H1 (cell line): ENCODE results near the gene MROH2A. TPM values are rescaled to one million over a fixed set of nuclear protein-coding genes. Genes with fewer than 3 reads are reported as not detected.

Experiments
- CTCF ChIA-PET: fragments of 300-600 bp; sonication (Branson Sonifier 250); formaldehyde crosslinking; loops from one replicate; lab custom pipeline; 2021; ENCODE audit not compliant: partially characterized antibody; lab: Charles Lee
- POLR2A ChIA-PET: fragments of 300-600 bp; sonication (Branson Sonifier 250); formaldehyde crosslinking; loops from one replicate; lab custom pipeline; 2021; ENCODE audit warnings: inconsistent platforms; ENCODE audit not compliant: partially characterized antibody; lab: Charles Lee
- DNase-seq, 2 experiments: peaks; one replicate each; pipeline versions ENCODE4 v3.0.0 to v3.0.0-alpha.2; 2010 to 2022; ENCODE audit warnings: low spot score in 2 of 2, low read depth in 1 of 2, mixed read lengths in 1 of 2
- FAIRE-seq: peaks from 2 replicates; lab custom pipeline; 2011; peaks lifted over from hg19 to GRCh38; lab: Jason Lieb, UNC
- H2AFZ ChIP-seq: 2 replicates; pipeline ENCODE4 v1.8.1; 2012; ENCODE audit warnings: low read length, inconsistent platforms
- H2AK5ac ChIP-seq: 2 replicates; pipeline ENCODE4 v1.6.1; 2013; ENCODE audit warnings: low read depth, low read length
- H2BK120ac ChIP-seq: replicated peaks from 2 replicates; pipeline ENCODE3; 2013; ENCODE audit warnings: low read depth, low read length, inconsistent platforms
- H2BK12ac ChIP-seq: 2 replicates; pipeline ENCODE4 v1.6.1; 2013; ENCODE audit warnings: low read depth, low read length
- H2BK15ac ChIP-seq: 2 replicates; pipeline ENCODE4 v1.6.1; 2013; ENCODE audit warnings: low read length
- H2BK20ac ChIP-seq: 2 replicates; pipeline ENCODE4 v1.6.1; 2013; ENCODE audit warnings: low read length
- H2BK5ac ChIP-seq: 2 replicates; pipeline ENCODE4 v1.6.1; 2013; ENCODE audit warnings: low read depth, low read length
- H3K14ac ChIP-seq: 2 replicates; pipeline ENCODE4 v1.6.1; 2013; ENCODE audit warnings: inconsistent platforms; ENCODE audit not compliant: insufficient read length
- H3K18ac ChIP-seq: 2 replicates; pipeline ENCODE4 v1.6.1; 2013; ENCODE audit warnings: low read length; ENCODE audit errors: extremely low read depth
- H3K23ac ChIP-seq: 2 replicates; pipeline ENCODE4 v1.6.1; 2013; ENCODE audit warnings: inconsistent platforms; ENCODE audit not compliant: insufficient read length
- H3K23me2 ChIP-seq: 2 replicates; pipeline ENCODE4 v1.6.1; 2013; ENCODE audit warnings: low read depth, low read length
- H3K27ac ChIP-seq: 2 replicates; pipeline ENCODE4 v1.6.1; 2011; ENCODE audit warnings: low read depth, low read length, inconsistent platforms
- H3K27me3 ChIP-seq, 4 experiments: replicated peaks in 1 of 4; 1 replicate in 1 of 4; 2 replicates in 3 of 4; pipeline versions ENCODE4 v1.6.1 to v1.8.1; 2011 to 2013; ENCODE audit warnings: low read length in 3 of 4, mild to moderate bottlenecking in 3 of 4, inconsistent platforms in 2 of 4, mixed read lengths in 2 of 4, moderate library complexity in 1 of 4; ENCODE audit not compliant: control insufficient read depth in 3 of 4, insufficient read depth in 3 of 4; ENCODE audit errors: extremely low read depth in 1 of 4
- H3K36me3 ChIP-seq, 4 experiments: 2 replicates each; pipeline versions ENCODE4 v1.6.1 to v1.8.1; 2011 to 2013; ENCODE audit warnings: mild to moderate bottlenecking in 4 of 4, low read length in 3 of 4, moderate library complexity in 2 of 4, control low read depth in 1 of 4, inconsistent platforms in 1 of 4; ENCODE audit not compliant: insufficient read depth in 4 of 4, control insufficient read depth in 2 of 4
- H3K4ac ChIP-seq: replicated peaks from 2 replicates; pipeline ENCODE3; 2013; ENCODE audit warnings: low read length, low read depth, mixed read lengths, inconsistent platforms; ENCODE audit not compliant: insufficient read length
- H3K4me1 ChIP-seq, 4 experiments: replicated peaks in 1 of 4; 1 replicate in 1 of 4; 2 replicates in 3 of 4; pipeline versions ENCODE4 v1.6.1 to v1.8.1; 2011 to 2013; ENCODE audit warnings: low read length in 3 of 4, inconsistent platforms in 2 of 4, mixed read lengths in 1 of 4; ENCODE audit not compliant: insufficient read depth in 4 of 4, control insufficient read depth in 3 of 4
- H3K4me2 ChIP-seq, 2 experiments: 2 replicates each; pipeline versions ENCODE4 v1.6.1 to v1.8.1; 2011 to 2013; ENCODE audit warnings: low read depth in 2 of 2, low read length in 2 of 2, control low read depth in 1 of 2, inconsistent platforms in 1 of 2, mild to moderate bottlenecking in 1 of 2; ENCODE audit not compliant: insufficient read depth in 1 of 2
- H3K4me3 ChIP-seq, 4 experiments: fragments of 200-600, 300-600 bp in 1 of 4; sonication (generic), shearing (Covaris generic), sonication (Bioruptor Twin) in 1 of 4; 2 replicates each; pipeline versions ENCODE4 v1.5.1 to v1.8.1; 2011 to 2016; ENCODE audit warnings: low read length in 4 of 4, low read depth in 3 of 4, control low read depth in 2 of 4, inconsistent platforms in 2 of 4, mild to moderate bottlenecking in 2 of 4, mixed read lengths in 1 of 4, moderate library complexity in 1 of 4; ENCODE audit not compliant: insufficient read depth in 2 of 4; ENCODE audit errors: extremely low read depth in 1 of 4
- H3K56ac ChIP-seq: replicated peaks from 2 replicates; pipeline ENCODE3; 2013; ENCODE audit warnings: low read depth, mild to moderate bottlenecking, mixed read lengths, low read length, inconsistent platforms; ENCODE audit not compliant: insufficient read length
- H3K79me1 ChIP-seq: 2 replicates; pipeline ENCODE4 v1.6.1; 2013; ENCODE audit warnings: low read depth, low read length, control low read depth
- H3K79me2 ChIP-seq, 2 experiments: 2 replicates each; pipeline versions ENCODE4 v1.6.1 to v1.8.1; 2012 to 2013; ENCODE audit warnings: low read length in 2 of 2, mild to moderate bottlenecking in 2 of 2, inconsistent platforms in 1 of 2; ENCODE audit not compliant: insufficient read depth in 2 of 2, control insufficient read depth in 1 of 2
- H3K9ac ChIP-seq, 4 experiments: replicated peaks in 1 of 4; 1 replicate in 1 of 4; 2 replicates in 3 of 4; pipeline versions ENCODE4 v1.6.1 to v1.8.1; 2011 to 2013; ENCODE audit warnings: low read depth in 3 of 4, low read length in 3 of 4, control low read depth in 2 of 4, mild to moderate bottlenecking in 2 of 4, moderate library complexity in 2 of 4, inconsistent platforms in 1 of 4; ENCODE audit errors: extremely low read depth in 1 of 4
- H3K9me3 ChIP-seq, 2 experiments: 2 replicates each; pipeline versions ENCODE4 v1.6.1 to v1.8.1; 2012 to 2013; ENCODE audit warnings: mild to moderate bottlenecking in 2 of 2, moderate library complexity in 2 of 2, control low read depth in 1 of 2, inconsistent platforms in 1 of 2, low read depth in 1 of 2, low read length in 1 of 2, mixed read lengths in 1 of 2; ENCODE audit not compliant: insufficient read depth in 2 of 2
- H4K20me1 ChIP-seq, 2 experiments: replicated peaks in 1 of 2; 2 replicates each; pipeline versions ENCODE3 to v1.8.1; 2011 to 2013; ENCODE audit warnings: inconsistent platforms in 2 of 2, low read length in 2 of 2, mild to moderate bottlenecking in 1 of 2; ENCODE audit not compliant: insufficient read depth in 2 of 2, control insufficient read depth in 1 of 2
- H4K5ac ChIP-seq: 2 replicates; pipeline ENCODE4 v1.6.1; 2013; ENCODE audit warnings: low read length, low read depth, mixed read lengths, inconsistent platforms; ENCODE audit not compliant: insufficient read length
- H4K8ac ChIP-seq: 2 replicates; pipeline ENCODE4 v1.8.0; 2013; ENCODE audit warnings: mild to moderate bottlenecking, moderate library complexity, low read length, inconsistent platforms; ENCODE audit not compliant: insufficient read depth; ENCODE audit errors: extremely low read depth
- H4K91ac ChIP-seq: replicated peaks from 2 replicates; pipeline ENCODE3; 2013; ENCODE audit warnings: low read length, mixed read lengths, inconsistent platforms; ENCODE audit not compliant: insufficient read length
- POU5F1 ChIP-seq: IDR thresholded peaks from 2 replicates; pipeline ENCODE4 v1.6.1; 2011; ENCODE audit warnings: low read depth, mild to moderate bottlenecking, low read length, moderate library complexity
- SP4 ChIP-seq: IDR thresholded peaks from 2 replicates; pipeline ENCODE4 v1.6.1; 2012; ENCODE audit warnings: low read length, inconsistent platforms
- WGBS, 2 experiments: shearing (Covaris generic) in 1 of 2; methylation state at CpG; one replicate each; pipeline versions ENCODE4 v1.1.6 to v1.1.7; 2013 to 2015; ENCODE audit warnings: low lambda C conversion rate in 2 of 2, mixed read lengths in 2 of 2, inconsistent platforms in 1 of 2, low coverage in 1 of 2, missing lambda C conversion rate in 1 of 2; ENCODE audit not compliant: insufficient replicate concordance in 2 of 2, insufficient coverage in 1 of 2, insufficient read length in 1 of 2; ENCODE audit errors: extremely low coverage in 1 of 2, missing lambda C conversion rate in 1 of 2; 5-methylcytosine and 5-hydroxymethylcytosine counted together
- polyA plus RNA-seq, 7 experiments: library from polyadenylated mRNA; depleted of rRNA in 3 of 7; stranded (reverse) in 5 of 7; unstranded in 2 of 7; fragments of >200 nt in 5 of 7; fragments of 200-250 nt in 2 of 7; gene quantifications; 1 replicate in 5 of 7; 2 replicates in 1 of 7; 4 replicates in 1 of 7; pipeline versions ENCODE4 v1.2.1 to v1.2.3, GENCODE V29; 2011 to 2013; ENCODE audit warnings: missing spikeins in 2 of 7, mixed read lengths in 2 of 7
- total RNA-seq: library from RNA; stranded (reverse); fragmentation: NEBNext Ultra II Directional; extraction: Animal tissue kit (Norgen Biotek cat#: 25700); gene quantifications from 2 replicates; pipeline ENCODE4 v1.2.1, GENCODE V29; 2021

The MROH2A gene
- total and polyA plus RNA-seq, 2 of the 8 experiments (the other 6 are each of a cell fraction or from before 2014, with no cell fraction given): not detected

- Histone ChIP-seq H3K23ac (no peak overlapping the region), H4K5ac (no peak overlapping the region), H4K8ac (no peak overlapping the region), H3K79me2 (no peaks in the 10 kb centered on the region), H3K9ac (no peak overlapping the region), H3K23me2 (no peaks in the 10 kb centered on the region), H4K20me1 (no peaks in the 10 kb centered on the region), H2AFZ (no peak overlapping the region), H3K4me1 (no peaks in the 10 kb centered on the region), H3K36me3 (no peaks in the 10 kb centered on the region), H3K4me2 (no peak overlapping the region), H3K4ac (no peak overlapping the region), H4K91ac (no peak overlapping the region), H2BK120ac (no peak overlapping the region), H3K27me3 (no peaks in the 10 kb centered on the region)
- POLR2A ChIA-PET: no interaction called here
- no peak for FAIRE-seq
- TF ChIP-seq POU5F1 (no peak), SP4 (no peak)
- TF ChIP-seq, all 59 proteins: peak for 0
- Histone ChIP-seq H3K18ac (no peak overlapping the region), H3K9me3 (peaks cover 0 to 4% of the 10 kb centered on the region in 2 experiments; a peak in 3 of 4 replicates), H3K56ac (no peak overlapping the region), H2BK5ac (no peak overlapping the region), H3K14ac (no peak overlapping the region), H3K4me3 (no peak overlapping the region), H2BK20ac (no peak overlapping the region), H3K79me1 (no peaks in the 10 kb centered on the region), H2BK12ac (no peak overlapping the region), H2AK5ac (no peak overlapping the region), H3K27ac (no peak overlapping the region), H2BK15ac (no peak overlapping the region)
- CTCF ChIA-PET: no interaction called here
- WGBS, 2 experiments: 50% methylated on average over 5 of the region's 5 CpGs; no CpG with 5 or more reads in 1 of the 2 experiments
- no peak for DNase-seq
These were observed 21.6 kb downstream of the MROH2A start for GRCh38 chr2:233799716-233800115.
